Astrocyte of the cerebellum (primary cell): ENCODE results near the gene EZH1.

Source experiments
- DNase-seq: peaks from one replicate; pipeline ENCODE4 v3.0.0-alpha.2; 2011; ENCODE audit warnings: low read depth
- H3K4me3 ChIP-seq: 2 replicates; pipeline ENCODE4 v1.5.1; 2011; ENCODE audit warnings: mild to moderate bottlenecking, low read depth, low read length, moderate library complexity
- CTCF ChIP-seq: IDR thresholded peaks from 2 replicates; pipeline ENCODE4 v1.5.1; 2012; ENCODE audit warnings: low read length, low read depth, moderate library complexity, mild to moderate bottlenecking; ENCODE audit errors: missing control alignments
- in situ Hi-C: cut with HindIII; loops from 2 replicates; pipeline ENCODE4 v1.10.0; 2017; ENCODE audit warnings: low sequenced_read_pairs

EZH1 gene

GRCh38 chr17:42681976-42682721, 62.7 kb downstream of the EZH1 start, which contains the start of gene CNTNAP1:
CNTNAP1 (plus strand) TSS chr17:42682531; CDS start chr17:42682830, 299 bp downstream.
- peak within 1 kb of the TSS; percentile 52 for H3K4me3 ChIP-seq
- in situ Hi-C loops: no loop called here
- no peak for DNase-seq
- TF ChIP-seq CTCF: no peak

GRCh38 chr17:42680331-42680808, 64.5 kb downstream of the EZH1 start:
- DNase-seq: no peak
- H3K4me3 ChIP-seq: no peak overlapping the region
- in situ Hi-C loops: no loop called here
- TF ChIP-seq CTCF: no peak

GRCh38 chr17:42679492-42680330, 65.1 kb downstream of the EZH1 start:
- peak; percentile 79 for TF ChIP-seq CTCF
- peak overlapping the region; percentile 3 for H3K4me3 ChIP-seq
- DNase-seq: no peak
- in situ Hi-C loops: no loop called here

- DNase-seq: no peak
- TF ChIP-seq CTCF: no peak
- H3K4me3 ChIP-seq: no peak overlapping the region
- in situ Hi-C loops: no loop called here
These were observed 65.8 kb downstream of the EZH1 start for GRCh38 chr17:42678951-42679491.

GRCh38 chr17:42677921-42678781, 66.7 kb downstream of the EZH1 start:
- H3K4me3 ChIP-seq: peak overlapping the region; percentile 48
- no peak for DNase-seq
- TF ChIP-seq CTCF: no peak
- in situ Hi-C loops: no loop called here
